Endothelial cell (in vitro differentiated cells): ENCODE results near the gene RPUSD1. TPM values are rescaled to one million over a fixed set of nuclear protein-coding genes. Genes with fewer than 3 reads are reported as not detected.
"Not testable (repeated sequence)": the region's sequence is repeated elsewhere in the genome, so short reads cannot be mapped to it uniquely, and the experiment has no call there.

Experiments used
- DNase-seq: peaks from one replicate; pipeline ENCODE4 v3.0.0; 2021; ENCODE audit warnings: low spot score
- H3K27ac Mint-ChIP-seq: one replicate; pipeline ENCODE4 v1.8.0; 2021; ENCODE audit warnings: mixed read lengths, inconsistent platforms; ENCODE audit not compliant: unreplicated experiment
- H3K27me3 Mint-ChIP-seq: one replicate; pipeline ENCODE4 v1.8.0; 2021; ENCODE audit warnings: mild to moderate bottlenecking, moderate library complexity, mixed read lengths, inconsistent platforms; ENCODE audit not compliant: unreplicated experiment
- H3K36me3 Mint-ChIP-seq: one replicate; pipeline ENCODE4 v1.8.0; 2021; ENCODE audit warnings: mild to moderate bottlenecking, low read depth, mixed read lengths, inconsistent platforms; ENCODE audit not compliant: unreplicated experiment
- H3K4me1 Mint-ChIP-seq: one replicate; pipeline ENCODE4 v1.8.0; 2021; ENCODE audit warnings: mild to moderate bottlenecking, mixed read lengths, inconsistent platforms; ENCODE audit not compliant: unreplicated experiment
- H3K4me3 Mint-ChIP-seq: one replicate; pipeline ENCODE4 v1.8.0; 2021; ENCODE audit warnings: mild to moderate bottlenecking, mixed read lengths, inconsistent platforms; ENCODE audit not compliant: unreplicated experiment
- H3K9me3 Mint-ChIP-seq: one replicate; pipeline ENCODE4 v1.8.0; 2021; ENCODE audit warnings: mixed read lengths, inconsistent platforms; ENCODE audit not compliant: unreplicated experiment
- total RNA-seq: library from RNA; stranded (reverse); fragmentation: NEBNext Ultra II Directional; extraction: Animal tissue kit (Norgen Biotek cat#: 25700); gene quantifications from one replicate; pipeline ENCODE4 v1.2.1, GENCODE V29; 2021; ENCODE audit not compliant: unreplicated experiment
- TF ChIP-seq, protein P1 (sequence below): fragments of 200-600 bp; sonication (generic); IDR thresholded peaks from one replicate; pipeline ENCODE4 v1.5.0; 2021; ENCODE audit warnings: antibody characterized with exemption; ENCODE audit not compliant: unreplicated experiment

The RPUSD1 gene
- total RNA-seq, 1 donor from 2014 or later = 27.6 TPM

DNA sequence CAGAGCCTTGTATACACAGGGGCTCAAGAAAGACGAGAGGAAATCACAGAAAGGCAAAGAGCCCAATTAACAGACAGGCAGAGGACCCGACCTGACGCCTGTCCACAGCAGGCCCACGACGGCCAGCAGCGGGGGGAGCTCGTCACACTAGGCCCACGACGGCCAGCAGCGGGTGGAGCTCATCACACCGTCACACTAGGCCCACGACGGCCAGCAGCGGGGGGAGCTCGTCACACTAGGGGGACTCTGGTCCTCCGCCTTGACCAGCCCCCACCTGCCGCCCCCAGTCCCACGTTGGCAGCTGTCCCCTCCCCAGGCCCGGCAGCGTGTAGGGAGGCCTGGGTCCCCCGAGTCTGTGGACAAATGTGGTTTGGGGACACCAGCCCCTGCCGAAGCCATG, 36.0 kb upstream of the RPUSD1 start:
- no peak overlapping the region for H3K27ac Mint-ChIP-seq
- DNase-seq = no peak

DNA sequence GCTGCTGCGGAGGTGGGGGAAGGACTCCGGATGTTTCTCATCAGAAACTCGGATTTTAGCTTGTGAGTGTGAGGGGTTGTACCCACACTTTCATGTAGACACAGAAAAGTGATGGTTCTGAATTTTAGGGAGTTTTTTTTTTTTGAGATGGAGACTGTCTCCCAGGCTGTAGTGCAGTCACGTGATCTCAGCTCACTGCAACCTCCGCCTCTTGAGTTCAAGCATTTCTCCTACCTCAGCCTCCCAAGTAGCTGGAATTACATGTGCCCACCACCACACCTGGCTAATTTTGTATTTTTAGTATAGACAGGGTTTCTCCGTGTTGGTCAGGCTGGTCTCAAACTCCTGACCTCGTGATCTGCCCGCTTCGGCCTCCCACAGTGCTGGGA, 34.7 kb upstream of the RPUSD1 start:
- no peaks in the 10 kb centered on the region for H3K9me3 Mint-ChIP-seq

More for the DNA sequence above, 36.0 kb upstream of the RPUSD1 start:
- no peaks in the 10 kb centered on the region for H3K9me3 Mint-ChIP-seq
- TF ChIP-seq, protein P1, sequence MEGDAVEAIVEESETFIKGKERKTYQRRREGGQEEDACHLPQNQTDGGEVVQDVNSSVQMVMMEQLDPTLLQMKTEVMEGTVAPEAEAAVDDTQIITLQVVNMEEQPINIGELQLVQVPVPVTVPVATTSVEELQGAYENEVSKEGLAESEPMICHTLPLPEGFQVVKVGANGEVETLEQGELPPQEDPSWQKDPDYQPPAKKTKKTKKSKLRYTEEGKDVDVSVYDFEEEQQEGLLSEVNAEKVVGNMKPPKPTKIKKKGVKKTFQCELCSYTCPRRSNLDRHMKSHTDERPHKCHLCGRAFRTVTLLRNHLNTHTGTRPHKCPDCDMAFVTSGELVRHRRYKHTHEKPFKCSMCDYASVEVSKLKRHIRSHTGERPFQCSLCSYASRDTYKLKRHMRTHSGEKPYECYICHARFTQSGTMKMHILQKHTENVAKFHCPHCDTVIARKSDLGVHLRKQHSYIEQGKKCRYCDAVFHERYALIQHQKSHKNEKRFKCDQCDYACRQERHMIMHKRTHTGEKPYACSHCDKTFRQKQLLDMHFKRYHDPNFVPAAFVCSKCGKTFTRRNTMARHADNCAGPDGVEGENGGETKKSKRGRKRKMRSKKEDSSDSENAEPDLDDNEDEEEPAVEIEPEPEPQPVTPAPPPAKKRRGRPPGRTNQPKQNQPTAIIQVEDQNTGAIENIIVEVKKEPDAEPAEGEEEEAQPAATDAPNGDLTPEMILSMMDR = no peak
- no peaks in the 10 kb centered on the region for H3K36me3 Mint-ChIP-seq
- no peaks in the 10 kb centered on the region for H3K27me3 Mint-ChIP-seq
- H3K4me1 Mint-ChIP-seq = no peaks in the 10 kb centered on the region
- H3K4me3 Mint-ChIP-seq = no peak overlapping the region

DNA sequence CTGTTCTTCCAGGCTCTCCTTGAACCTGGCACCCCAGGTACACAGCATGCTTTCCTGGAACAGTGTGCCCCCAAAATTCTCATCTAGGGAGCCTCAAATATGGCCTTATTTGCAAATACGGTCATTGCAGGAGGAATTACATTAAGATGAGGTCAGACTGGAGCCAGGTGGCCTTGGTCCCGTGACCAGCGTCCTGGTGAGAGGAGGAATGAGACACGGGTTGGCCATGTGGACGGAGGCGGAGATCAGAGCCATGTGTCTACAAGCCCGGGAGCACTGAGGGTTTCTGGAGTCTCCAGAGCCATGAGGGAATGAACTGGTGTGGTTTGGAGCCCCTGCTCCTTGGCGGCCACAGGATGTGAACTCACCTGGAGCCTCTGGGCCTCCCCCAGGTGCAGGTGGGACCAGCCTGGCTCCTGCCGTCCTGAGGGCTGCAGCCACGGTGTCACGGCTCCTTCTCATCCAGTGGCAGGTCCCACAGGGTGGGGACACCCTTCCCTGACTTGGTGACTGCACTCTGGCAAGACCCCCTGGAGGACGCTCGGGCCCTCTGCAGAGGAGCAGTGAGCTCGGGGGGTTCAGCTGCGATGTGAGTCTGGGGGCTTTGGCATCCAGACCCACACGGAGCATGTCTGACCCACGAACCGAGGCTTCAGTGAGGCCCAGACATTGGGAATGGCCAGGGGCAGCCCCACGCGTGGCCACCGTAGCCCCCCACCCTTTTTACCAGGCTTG, 34.2 kb upstream of the RPUSD1 start:
- no peak overlapping the region for H3K27ac Mint-ChIP-seq
- H3K36me3 Mint-ChIP-seq = no peaks in the 10 kb centered on the region
- no peaks in the 10 kb centered on the region for H3K9me3 Mint-ChIP-seq

More for the DNA sequence above, 34.7 kb upstream of the RPUSD1 start:
- DNase-seq = no peak
- H3K27me3 Mint-ChIP-seq = no peaks in the 10 kb centered on the region
- TF ChIP-seq, protein P1 = no peak
- H3K27ac Mint-ChIP-seq = no peak overlapping the region
- no peak overlapping the region for H3K4me3 Mint-ChIP-seq
- H3K4me1 Mint-ChIP-seq = no peaks in the 10 kb centered on the region
- no peaks in the 10 kb centered on the region for H3K36me3 Mint-ChIP-seq

DNA sequence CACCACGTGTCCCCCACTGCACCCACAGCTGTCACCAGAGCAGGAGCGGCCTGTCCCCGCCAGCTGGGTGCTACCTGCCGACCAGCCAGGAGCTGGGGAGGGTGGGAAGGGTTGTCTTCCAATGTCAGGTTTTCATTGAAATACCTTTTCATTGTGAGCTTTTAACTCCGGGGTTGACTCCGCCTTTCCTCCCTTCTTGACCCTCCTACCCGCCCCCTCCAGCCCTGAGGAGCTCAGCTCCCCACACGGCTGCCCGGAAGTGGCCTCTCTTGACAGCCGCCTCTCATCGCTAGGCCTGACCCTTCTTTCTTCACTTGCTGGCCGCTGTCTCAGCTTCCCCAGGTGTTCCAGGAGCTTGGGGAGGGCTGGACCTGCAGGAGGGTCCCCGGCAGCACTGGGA, 33.6 kb upstream of the RPUSD1 start:
- Mint-ChIP-seq H3K4me3 (no peak overlapping the region), H3K36me3 (no peaks in the 10 kb centered on the region), H3K4me1 (no peaks in the 10 kb centered on the region), H3K27ac (no peak overlapping the region), H3K9me3 (no peaks in the 10 kb centered on the region), H3K27me3 (no peaks in the 10 kb centered on the region)
- DNase-seq = no peak
- TF ChIP-seq, protein P1 = no peak

More for the DNA sequence above, 34.2 kb upstream of the RPUSD1 start:
- H3K27me3 Mint-ChIP-seq = no peaks in the 10 kb centered on the region
- TF ChIP-seq, protein P1 = no peak
- no peak overlapping the region for H3K4me3 Mint-ChIP-seq
- H3K4me1 Mint-ChIP-seq = no peaks in the 10 kb centered on the region
- DNase-seq = no peak

DNA sequence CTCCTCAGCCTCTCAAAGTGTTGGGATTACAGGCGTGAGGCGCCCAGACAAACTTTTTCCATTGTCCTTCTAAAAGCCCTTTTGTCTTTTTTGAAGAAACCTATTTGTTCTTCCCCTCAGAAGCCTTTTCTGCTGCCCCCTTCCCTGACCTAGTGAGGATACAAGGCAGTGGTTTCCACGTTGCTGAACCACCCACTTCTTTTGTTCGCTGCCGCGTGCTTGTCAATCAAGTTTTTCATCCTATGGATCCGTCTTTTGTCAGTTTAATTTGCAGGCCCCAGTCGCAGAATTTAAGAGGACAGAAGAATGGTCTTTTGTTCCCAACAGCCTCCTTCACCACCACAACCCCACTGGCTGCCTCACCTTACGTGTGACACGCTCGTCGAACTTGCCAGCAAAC, 32.6 kb upstream of the RPUSD1 start:
- no peak overlapping the region for H3K27ac Mint-ChIP-seq
- H3K9me3 Mint-ChIP-seq = no peaks in the 10 kb centered on the region
- H3K4me1 Mint-ChIP-seq = no peaks in the 10 kb centered on the region
- no peaks in the 10 kb centered on the region for H3K27me3 Mint-ChIP-seq
- TF ChIP-seq, protein P1 = no peak
- no peak overlapping the region for H3K4me3 Mint-ChIP-seq
- no peak for DNase-seq
- no peaks in the 10 kb centered on the region for H3K36me3 Mint-ChIP-seq

DNA sequence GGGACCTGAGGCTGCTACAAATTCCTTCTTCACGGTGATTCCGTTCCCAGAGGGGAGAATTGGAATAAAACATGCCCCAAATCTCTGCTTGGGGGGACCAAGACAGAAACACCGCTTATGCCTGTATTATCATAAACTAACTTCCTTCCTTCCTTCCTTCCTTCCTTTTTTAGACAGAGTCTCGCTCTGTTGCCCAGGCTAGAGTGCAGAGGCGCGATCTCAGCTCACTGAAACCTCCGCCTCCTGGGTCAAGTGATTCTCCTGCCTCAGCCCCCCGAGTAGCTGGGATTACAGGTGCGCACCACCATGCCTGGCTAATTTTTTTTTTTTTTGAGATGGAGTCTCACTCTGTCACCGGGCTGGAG, 31.8 kb upstream of the RPUSD1 start:
- H3K4me3 Mint-ChIP-seq, H3K9me3 Mint-ChIP-seq, H3K4me1 Mint-ChIP-seq, H3K36me3 Mint-ChIP-seq, H3K27me3 Mint-ChIP-seq, H3K27ac Mint-ChIP-seq, DNase-seq: not testable (repeated sequence)
